Gastrocnemius medialis (tissue), 4 donors: ENCODE results near the gene ZAR1L. TPM values are rescaled to one million over a fixed set of nuclear protein-coding genes. Genes with fewer than 3 reads are reported as not detected.

Experiments
- ATAC-seq, 2 donors: fragments of 150-250 bp; one replicate each; pipeline ENCODE4 v1.9.1; 2016
- DNase-seq, 2 donors: peaks; one replicate each; pipeline ENCODE4 v3.0.0-alpha.2; 2019
- H3K27ac ChIP-seq, 4 donors: fragments of 200-600 bp; sonication (generic); 1 replicate in 1 of 4; 2 replicates in 3 of 4; pipeline ENCODE4 v1.5.1; 2016 to 2018; ENCODE audit warnings: mild to moderate bottlenecking in 2 of 4, moderate library complexity in 1 of 4
- H3K27me3 ChIP-seq, 3 donors: fragments of 200-600 bp; sonication (generic) in 2 of 3; 1 replicate in 1 of 3; 2 replicates in 2 of 3; pipeline versions ENCODE4 v1.5.1 to v1.6.0; 2016 to 2019; ENCODE audit warnings: mild to moderate bottlenecking in 1 of 3, moderate library complexity in 1 of 3
- H3K36me3 ChIP-seq, 2 donors: fragments of 200-600 bp; sonication (generic) in 1 of 2; one replicate each; pipeline ENCODE4 v1.5.1; 2017 to 2018
- H3K4me1 ChIP-seq, 2 donors: fragments of 200-600 bp; sonication (generic) in 1 of 2; one replicate each; pipeline ENCODE4 v1.5.1; 2016 to 2017; ENCODE audit warnings: mild to moderate bottlenecking in 2 of 2
- H3K4me3 ChIP-seq, 4 donors: fragments of 200-600 bp; sonication (generic) in 3 of 4; 1 replicate in 1 of 4; 2 replicates in 3 of 4; pipeline ENCODE4 v1.5.1; 2016 to 2019; ENCODE audit warnings: mild to moderate bottlenecking in 2 of 4
- H3K9me3 ChIP-seq, 3 donors: fragments of 200-600 bp; sonication (generic) in 2 of 3; 1 replicate in 1 of 3; 2 replicates in 2 of 3; pipeline ENCODE4 v1.5.1; 2016 to 2019
- CTCF ChIP-seq, 5 experiments: fragments of 450-650 bp in 3 of 5; fragments of 200-600 bp in 2 of 5; sonication (generic) in 2 of 5; IDR thresholded peaks in 4 of 5; conservative IDR thresholded peaks in 1 of 5; 1 replicate in 4 of 5; 2 replicates in 1 of 5; pipeline ENCODE4 v1.5.1; 2016 to 2019; ENCODE audit warnings: antibody characterized with exemption in 5 of 5, mild to moderate bottlenecking in 3 of 5, moderate library complexity in 3 of 5
- POLR2A ChIP-seq, 2 donors: fragments of 450-650 bp; IDR thresholded peaks; one replicate each; pipeline ENCODE4 v1.6.1; 2017; ENCODE audit warnings: antibody characterized with exemption in 2 of 2, mild to moderate bottlenecking in 2 of 2, moderate library complexity in 2 of 2
- in situ Hi-C, 4 donors: fragments of 200-750 bp; cut with MboI; loops; one replicate each; pipeline versions ENCODE4 v1.15.0 to v1.8.0; 2017; ENCODE audit warnings: low sequenced_read_pairs in 4 of 4
- intact Hi-C: fragments of 100-400 bp; cut with DNase I; formaldehyde crosslinking; loops from one replicate; pipeline ENCODE4 v1.15.1; 2023; ENCODE audit warnings: low total_unique reads
- total RNA-seq, 4 donors: library from RNA; depleted of rRNA; stranded (reverse); fragments of >200 nt; gene quantifications; one replicate each; pipeline versions ENCODE4 v1.1.0 to v1.2.3, GENCODE V29; 2016

Gene ZAR1L
- total RNA-seq, 4 donors from 2014 or later, result not detected

- in situ Hi-C loops (no loop called here), intact Hi-C loops (no loop called here)
- Histone ChIP-seq H3K27me3 (no peaks in the 10 kb centered on the region), H3K27ac (peak overlapping the region in 3 of 4 donors; percentile 38 to 67 (median 66)), H3K9me3 (no peaks in the 10 kb centered on the region), H3K36me3 (peaks cover 2 to 47% of the 10 kb centered on the region in 2 donors), H3K4me3 (no peak overlapping the region), H3K4me1 (peaks cover 10 to 26% of the 10 kb centered on the region in 2 donors)
- no peak for DNase-seq
- TF ChIP-seq POLR2A (IDR thresholded peaks at IDR 0.05), result no peak
- no peak for TF ChIP-seq CTCF (IDR thresholded peaks at IDR 0.05 in 4 of 5, conservative IDR thresholded peaks at IDR 0.05 in 1 of 5)
- no peak for ATAC-seq
Measured at GRCh38 chr13:32265726-32266125, 49.4 kb downstream of the ZAR1L start.

- H3K27ac ChIP-seq, result peak overlapping the region; percentile 38 to 68 (median 66)
- no peak overlapping the region for H3K4me3 ChIP-seq
- peaks cover 11 to 27% of the 10 kb centered on the region in 2 donors for H3K4me1 ChIP-seq
- intact Hi-C loops, result no loop called here
- H3K9me3 ChIP-seq, result no peaks in the 10 kb centered on the region
- H3K36me3 ChIP-seq, result peaks cover 2 to 47% of the 10 kb centered on the region in 2 donors
- ATAC-seq, result peak in 1 of 2 donors; percentile 50
- peak in 1 of 2 donors; percentile 35 for DNase-seq
- H3K27me3 ChIP-seq, result no peaks in the 10 kb centered on the region
- TF ChIP-seq CTCF (IDR thresholded peaks at IDR 0.05 in 4 of 5, conservative IDR thresholded peaks at IDR 0.05 in 1 of 5) (no peak), POLR2A (IDR thresholded peaks at IDR 0.05) (peak in 1 of 2 donors; percentile 45)
- in situ Hi-C loops, result no loop called here
Measured at GRCh38 chr13:32264407-32264806, 50.8 kb downstream of the ZAR1L start.

- intact Hi-C loops (loop anchor here (1.0 kb wide), 1 partner anchor 22 kb away; no protein-coding TSS in a partner anchor), in situ Hi-C loops (no loop called here)
- no peaks in the 10 kb centered on the region for H3K9me3 ChIP-seq
- TF ChIP-seq POLR2A (IDR thresholded peaks at IDR 0.05), result no peak
- TF ChIP-seq CTCF (IDR thresholded peaks at IDR 0.05 in 4 of 5, conservative IDR thresholded peaks at IDR 0.05 in 1 of 5), result no peak
- H3K36me3 ChIP-seq, result peaks cover 0 to 35% of the 10 kb centered on the region in 2 donors
- no peak for ATAC-seq
- peaks cover 11 to 27% of the 10 kb centered on the region in 2 donors for H3K4me1 ChIP-seq
- no peak for DNase-seq
- H3K27me3 ChIP-seq, result no peaks in the 10 kb centered on the region
- no peak overlapping the region for H3K4me3 ChIP-seq
- H3K27ac ChIP-seq, result peak overlapping the region; percentile 57 to 76 (median 64)
Measured at GRCh38 chr13:32262619-32263018, 52.5 kb downstream of the ZAR1L start.

- Histone ChIP-seq H3K27ac (peak overlapping the region; percentile 57 to 76 (median 64)), H3K9me3 (no peaks in the 10 kb centered on the region), H3K4me1 (peaks cover 11 to 27% of the 10 kb centered on the region in 2 donors), H3K4me3 (no peak overlapping the region), H3K27me3 (no peaks in the 10 kb centered on the region), H3K36me3 (peaks cover 0 to 31% of the 10 kb centered on the region in 2 donors)
- DNase-seq (no peak), ATAC-seq (no peak)
- intact Hi-C loops (no loop called here), in situ Hi-C loops (no loop called here)
- TF ChIP-seq POLR2A (IDR thresholded peaks at IDR 0.05) (no peak), CTCF (IDR thresholded peaks at IDR 0.05 in 4 of 5, conservative IDR thresholded peaks at IDR 0.05 in 1 of 5) (no peak)
Measured at GRCh38 chr13:32262165-32262564, 53.0 kb downstream of the ZAR1L start.

- Histone ChIP-seq H3K4me1 (peaks cover 11 to 27% of the 10 kb centered on the region in 2 donors), H3K9me3 (no peaks in the 10 kb centered on the region), H3K27ac (peak overlapping the region; percentile 57 to 76 (median 64)), H3K36me3 (peaks cover 0 to 26% of the 10 kb centered on the region in 2 donors), H3K4me3 (peak overlapping the region in 1 of 4 donors; percentile 22), H3K27me3 (no peaks in the 10 kb centered on the region)
- TF ChIP-seq CTCF (IDR thresholded peaks at IDR 0.05 in 4 of 5, conservative IDR thresholded peaks at IDR 0.05 in 1 of 5), result no peak
- TF ChIP-seq POLR2A (IDR thresholded peaks at IDR 0.05), result peak in 1 of 2 donors; percentile 22
- intact Hi-C loops, result no loop called here
- peak; percentile 93 for ATAC-seq
- DNase-seq, result peak; percentile 56 to 68
- in situ Hi-C loops, result no loop called here
Measured at GRCh38 chr13:32261567-32261966, 53.6 kb downstream of the ZAR1L start.
